ENCODE data around the gene ACSS1. TPM values are rescaled to one million over a fixed set of nuclear protein-coding genes. Genes with fewer than 3 reads are reported as not detected.

ACSS1 gene
- total RNA-seq, 1 experiment from 2014 or later, result 17.6 TPM

GRCh38 chr20:24993337-24994185 lies 64.4 kb downstream of the ACSS1 start:
- peak; percentile 65 for DNase-seq (ENCODE audit: low read depth)
- in situ Hi-C loops (cut with HindIII; ENCODE audit: low pct_unique_long_range_greater_than_20kb, low sequenced_read_pairs), result no loop called here

DNA sequence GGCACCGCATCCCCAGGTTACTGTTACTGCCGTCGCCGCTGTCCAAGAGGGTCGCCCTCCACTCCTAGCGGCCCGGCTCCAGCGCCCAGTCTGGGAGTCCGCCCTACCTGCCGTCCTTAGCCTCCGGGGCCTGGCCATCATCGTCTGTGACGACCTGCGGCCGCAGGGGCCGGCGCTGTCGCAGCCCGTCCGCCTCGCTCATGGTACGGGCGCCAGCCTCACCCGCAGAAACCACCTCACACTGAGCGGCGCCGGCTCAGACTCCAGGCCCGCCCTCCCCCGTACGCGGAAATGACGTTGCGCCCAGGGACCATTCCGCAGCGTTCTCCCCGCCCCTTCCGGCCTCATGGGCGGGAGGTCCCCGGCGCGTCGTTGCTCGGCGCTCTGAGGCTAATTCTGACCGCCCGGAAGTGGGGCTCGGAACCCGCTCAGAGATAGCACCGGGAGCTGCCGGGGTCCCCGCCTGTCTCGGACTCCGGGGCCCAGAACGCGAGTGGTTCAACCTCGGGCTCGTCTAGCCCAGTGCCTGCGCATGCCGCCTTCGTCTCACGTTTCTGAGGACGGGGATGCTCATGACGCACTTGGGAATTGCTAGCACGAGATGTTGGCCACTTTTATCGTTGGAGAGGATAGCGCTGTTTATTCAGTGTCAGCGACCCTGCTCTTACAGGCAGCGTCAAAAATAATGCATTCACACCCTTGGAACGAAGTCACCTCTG lies 65.3 kb downstream of the ACSS1 start, which contains the start of gene APMAP:
APMAP (minus strand) TSS at position 265 of the 719 bp plus-strand sequence; CDS start at position 202, 63 bp downstream.
- peak; percentile 93 for DNase-seq (ENCODE audit: low read depth)
- in situ Hi-C loops (cut with HindIII; ENCODE audit: low pct_unique_long_range_greater_than_20kb, low sequenced_read_pairs), result no loop called here

DNA sequence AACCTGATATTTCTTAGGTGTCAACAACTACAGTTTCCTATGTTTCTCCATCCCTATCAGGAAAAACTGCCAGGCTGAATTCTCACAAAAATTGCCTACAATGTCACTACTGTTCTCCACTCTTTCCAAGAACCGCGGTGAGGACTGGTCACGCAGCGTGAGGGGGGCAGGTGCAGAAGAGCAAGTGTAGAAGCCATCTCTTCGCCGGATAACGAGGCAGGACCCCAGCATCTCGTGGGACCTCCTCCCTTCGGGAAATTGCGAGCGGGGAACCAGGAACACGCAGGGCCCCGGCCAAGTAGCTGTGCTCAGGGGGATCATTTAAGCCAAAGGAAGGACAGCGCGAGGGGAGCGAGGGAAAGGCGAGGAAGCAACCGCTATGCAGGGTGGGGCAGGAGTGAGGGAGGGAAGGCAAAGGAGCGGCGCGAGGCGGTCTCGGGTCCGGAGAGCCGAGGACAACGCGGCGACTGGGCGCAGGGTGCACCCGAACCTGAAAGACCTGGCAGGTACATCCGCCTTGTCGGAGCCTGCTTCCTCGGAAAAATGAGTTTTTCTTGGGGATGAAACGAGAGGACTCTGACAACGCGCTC lies 65.9 kb downstream of the ACSS1 start:
- in situ Hi-C loops (cut with HindIII; ENCODE audit: low pct_unique_long_range_greater_than_20kb, low sequenced_read_pairs), result no loop called here
- DNase-seq (ENCODE audit: low read depth), result no peak

DNA sequence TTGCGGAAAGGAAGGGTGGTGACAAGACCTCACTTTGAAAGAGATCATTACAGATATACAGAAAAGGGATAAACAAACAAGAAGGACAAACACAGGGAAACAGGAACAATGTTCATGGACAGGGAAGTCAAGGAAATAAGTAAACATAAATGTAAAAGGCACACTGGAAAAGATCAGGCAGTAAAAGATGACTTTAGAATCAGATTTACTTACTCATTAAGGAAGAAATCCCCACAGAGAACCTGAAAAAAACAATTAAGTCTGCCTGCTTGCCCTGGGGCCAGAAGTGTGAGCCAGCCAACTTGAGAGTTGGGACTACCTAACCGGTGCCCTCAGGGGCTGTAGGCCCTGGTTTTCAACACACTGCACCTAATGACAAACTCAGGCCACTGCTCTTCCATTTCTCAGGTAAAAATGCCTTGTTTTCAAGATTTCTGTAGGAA lies 67.1 kb downstream of the ACSS1 start:
- no peak for DNase-seq (ENCODE audit: low read depth)
- in situ Hi-C loops (cut with HindIII; ENCODE audit: low pct_unique_long_range_greater_than_20kb, low sequenced_read_pairs), result no loop called here

DNA sequence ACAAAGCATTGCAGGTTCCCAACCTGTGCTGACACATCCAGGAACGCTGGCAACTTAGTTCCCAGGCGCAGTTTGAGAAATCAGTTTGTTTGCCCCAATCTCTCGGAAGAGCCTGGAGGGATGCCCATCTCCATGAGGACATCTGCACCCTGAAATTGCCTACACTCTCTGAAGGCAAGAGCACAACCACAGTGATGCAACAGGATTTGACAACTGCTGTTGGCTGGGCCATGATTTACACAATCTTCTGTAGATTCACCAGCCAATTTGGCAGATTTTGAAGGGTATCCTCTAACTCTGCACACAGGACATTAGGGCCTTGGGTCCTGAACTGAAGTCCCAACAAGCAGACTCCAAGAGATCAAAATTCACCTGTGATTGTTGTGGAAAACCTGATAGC lies 68.8 kb downstream of the ACSS1 start:
- in situ Hi-C loops (cut with HindIII; ENCODE audit: low pct_unique_long_range_greater_than_20kb, low sequenced_read_pairs), result no loop called here
- DNase-seq (ENCODE audit: low read depth), result no peak

DNA sequence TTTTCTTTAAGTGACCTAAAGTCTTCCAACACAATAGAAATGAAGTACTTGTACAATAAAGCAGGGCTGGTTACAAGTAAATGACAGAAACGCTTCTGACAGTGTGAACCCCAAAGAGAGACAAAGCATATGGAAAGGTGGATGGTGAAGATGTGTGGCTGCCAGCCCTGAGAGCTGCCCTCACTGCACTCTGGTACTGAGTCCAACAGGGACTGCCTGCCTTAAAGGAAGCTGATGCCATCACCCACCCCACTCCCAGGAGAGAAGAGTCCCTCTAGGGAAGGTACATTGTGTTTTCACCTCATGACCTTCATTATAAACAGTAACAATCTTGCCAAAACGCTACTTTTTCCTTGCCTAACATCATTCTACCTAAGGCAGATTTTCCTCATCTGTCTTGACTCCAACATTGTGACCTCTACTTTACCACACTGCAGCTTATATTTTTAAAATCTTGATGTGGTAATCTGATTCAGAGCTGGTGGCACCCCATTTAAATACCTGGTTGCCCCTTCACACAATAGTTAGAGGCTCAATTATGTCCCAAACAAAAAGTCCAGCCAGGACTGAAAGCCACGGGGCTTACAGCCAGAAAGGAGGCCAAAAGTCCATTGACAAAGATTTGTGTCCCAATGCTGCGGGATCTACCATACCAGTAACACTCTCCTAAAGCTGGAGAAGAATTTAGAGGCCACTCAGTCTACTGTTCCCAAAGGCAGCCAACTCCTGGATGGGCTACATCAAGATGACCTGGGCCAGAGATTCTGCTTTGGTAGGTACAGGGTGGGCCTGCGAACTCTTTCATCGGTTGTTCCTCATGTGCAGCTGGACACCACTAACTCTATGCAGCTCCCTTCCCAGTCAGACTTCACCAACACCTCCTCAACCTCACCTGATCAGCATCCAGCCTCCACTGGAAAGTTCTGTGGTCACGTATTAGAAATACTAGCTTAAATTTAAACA lies 69.8 kb downstream of the ACSS1 start:
- in situ Hi-C loops (cut with HindIII; ENCODE audit: low pct_unique_long_range_greater_than_20kb, low sequenced_read_pairs), result no loop called here
- DNase-seq (ENCODE audit: low read depth), result no peak

DNA sequence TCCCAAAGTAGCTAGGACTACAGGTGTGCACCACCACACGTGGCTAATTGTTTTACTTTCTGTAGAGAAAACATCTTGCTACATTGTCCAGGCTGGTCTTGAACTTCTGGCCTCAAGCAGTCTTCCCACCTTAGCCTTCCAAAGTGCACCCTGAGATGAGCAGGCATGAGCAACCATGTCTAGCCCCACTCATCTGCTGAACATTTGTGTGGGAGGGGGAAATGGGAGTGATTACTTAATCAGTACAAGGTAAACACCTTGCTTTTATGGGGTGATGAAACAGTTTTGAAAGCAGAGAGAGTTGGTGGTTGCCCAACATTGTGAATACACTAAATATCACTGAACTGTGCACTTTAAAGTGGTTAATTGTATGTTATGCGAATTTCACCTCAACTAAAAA lies 70.7 kb downstream of the ACSS1 start:
- in situ Hi-C loops (cut with HindIII; ENCODE audit: low pct_unique_long_range_greater_than_20kb, low sequenced_read_pairs), result no loop called here
- no peak for DNase-seq (ENCODE audit: low read depth)

DNA sequence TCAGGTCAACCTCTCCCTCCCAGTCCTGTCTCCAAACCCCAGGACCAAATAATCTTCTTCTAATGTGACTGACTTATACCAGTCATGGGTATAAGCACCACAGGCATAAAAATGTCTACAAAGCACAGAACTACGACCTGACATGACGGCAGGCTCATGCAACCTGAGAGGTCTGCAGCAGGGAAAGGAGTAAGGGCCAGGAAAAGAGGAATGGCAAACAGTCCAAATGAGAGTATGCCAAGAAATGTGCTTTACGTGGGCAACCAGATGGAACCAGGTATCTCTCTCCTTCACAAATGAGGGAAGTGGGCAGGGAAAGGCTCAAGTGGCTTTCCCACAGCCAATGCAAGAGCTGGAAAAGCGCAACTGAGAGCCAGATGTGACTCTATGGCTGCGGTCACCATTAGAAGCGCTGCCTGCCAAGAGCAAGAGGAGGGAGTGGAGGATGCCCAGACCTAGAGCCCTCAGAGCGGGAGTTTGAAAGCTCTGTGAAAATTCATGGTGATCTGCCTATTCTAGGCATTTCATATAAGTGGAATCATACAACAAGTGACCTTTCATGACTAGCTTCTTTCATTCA lies 71.4 kb downstream of the ACSS1 start:
- in situ Hi-C loops (cut with HindIII; ENCODE audit: low pct_unique_long_range_greater_than_20kb, low sequenced_read_pairs), result no loop called here
- DNase-seq (ENCODE audit: low read depth), result no peak

- in situ Hi-C loops (cut with HindIII; ENCODE audit: low pct_unique_long_range_greater_than_20kb, low sequenced_read_pairs), result no loop called here
These were observed 72.1 kb downstream of the ACSS1 start for GRCh38 chr20:24985802-24986201.

DNA sequence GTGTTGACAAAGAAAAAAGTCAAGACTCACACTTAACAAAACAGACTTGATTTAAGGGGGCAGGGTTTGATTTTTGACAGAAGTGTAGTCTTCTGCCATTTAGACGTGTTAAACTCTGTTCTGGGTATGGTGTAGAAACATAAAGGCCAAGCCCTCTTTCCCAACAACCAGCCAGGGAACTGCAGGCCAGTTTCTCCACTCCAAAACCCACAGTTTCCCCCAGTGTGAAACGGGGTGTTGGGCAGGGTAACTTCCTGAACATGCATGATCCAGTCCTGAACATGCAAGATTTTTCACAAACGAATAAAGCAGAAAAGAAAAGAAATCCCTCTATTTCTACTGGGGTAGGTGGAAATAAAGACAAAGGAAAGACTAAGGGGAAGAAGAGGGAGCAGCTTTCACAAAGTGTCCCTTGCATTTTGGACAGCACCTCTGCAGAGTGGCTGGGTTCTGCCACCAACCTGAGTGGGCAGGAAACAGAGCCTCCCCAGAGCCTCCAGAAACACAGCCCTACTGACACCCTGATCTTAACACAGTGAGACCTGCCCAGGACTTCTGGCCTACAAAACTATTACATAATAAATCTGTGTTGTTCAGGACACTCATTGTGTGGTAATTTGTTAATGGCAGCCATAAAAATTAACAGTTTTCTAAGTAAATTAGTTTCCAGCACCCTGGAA lies 72.8 kb downstream of the ACSS1 start:
- in situ Hi-C loops (cut with HindIII; ENCODE audit: low pct_unique_long_range_greater_than_20kb, low sequenced_read_pairs), result no loop called here
- no peak for DNase-seq (ENCODE audit: low read depth)

More at GRCh38 chr20:24985802-24986201, 72.1 kb downstream of the ACSS1 start:
- DNase-seq (ENCODE audit: low read depth), result no peak

GRCh38 chr20:24983896-24984295 lies 74.0 kb downstream of the ACSS1 start:
- in situ Hi-C loops (cut with HindIII; ENCODE audit: low pct_unique_long_range_greater_than_20kb, low sequenced_read_pairs), result no loop called here

DNA sequence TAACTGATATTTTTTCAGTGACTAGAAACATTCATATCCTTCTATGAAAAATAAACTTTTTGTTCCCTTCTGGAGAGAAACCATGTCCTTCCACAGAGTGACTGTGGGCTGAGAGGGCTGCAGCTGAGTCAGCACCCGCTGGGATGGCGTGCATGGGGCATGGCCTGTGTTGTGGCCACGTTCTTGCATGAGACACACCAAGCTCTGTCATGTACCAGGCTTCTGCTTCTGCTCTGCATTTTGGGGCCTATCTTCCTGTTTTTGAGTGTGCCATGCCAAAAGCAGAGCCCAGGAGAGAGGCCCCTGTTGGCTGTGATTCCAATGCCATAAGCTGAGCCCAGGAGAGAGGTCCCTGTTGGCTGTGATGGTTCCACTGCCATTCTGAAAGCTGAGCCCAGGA lies 76.1 kb downstream of the ACSS1 start:
- in situ Hi-C loops (cut with HindIII; ENCODE audit: low pct_unique_long_range_greater_than_20kb, low sequenced_read_pairs), result no loop called here
- no peak for DNase-seq (ENCODE audit: low read depth)

More at GRCh38 chr20:24983896-24984295, 74.0 kb downstream of the ACSS1 start:
- no peak for DNase-seq (ENCODE audit: low read depth)

DNA sequence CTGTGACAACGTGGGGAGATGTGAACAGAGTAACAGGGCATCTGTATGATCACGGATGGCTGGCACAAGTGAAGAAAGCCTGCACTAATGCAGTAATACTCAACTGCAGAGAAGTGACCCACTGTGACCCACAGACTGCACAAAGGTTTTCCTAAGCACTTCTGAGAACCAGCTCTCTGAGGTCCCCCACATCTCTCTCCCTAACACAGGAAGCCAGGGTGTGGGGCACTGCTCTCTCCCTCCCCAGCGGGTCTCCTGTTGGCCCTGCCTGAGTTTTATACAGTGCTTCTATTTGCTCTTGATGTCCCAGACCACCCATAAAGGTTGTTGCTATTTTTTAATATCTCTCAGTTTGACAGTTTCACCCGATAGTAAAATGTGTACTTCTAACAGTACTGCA lies 76.7 kb downstream of the ACSS1 start:
- no peak for DNase-seq (ENCODE audit: low read depth)
- in situ Hi-C loops (cut with HindIII; ENCODE audit: low pct_unique_long_range_greater_than_20kb, low sequenced_read_pairs), result no loop called here

GRCh38 chr20:24980291-24981053 lies 77.5 kb downstream of the ACSS1 start:
- in situ Hi-C loops (cut with HindIII; ENCODE audit: low pct_unique_long_range_greater_than_20kb, low sequenced_read_pairs), result no loop called here
- no peak for DNase-seq (ENCODE audit: low read depth)

GRCh38 chr20:24979036-24979960 lies 78.6 kb downstream of the ACSS1 start:
- in situ Hi-C loops (cut with HindIII; ENCODE audit: low pct_unique_long_range_greater_than_20kb, low sequenced_read_pairs), result no loop called here
- DNase-seq (ENCODE audit: low read depth), result no peak

Data from Caki2 (cell line).